ENCODE measurements around the gene KPNA1. TPM values are rescaled to one million over a fixed set of nuclear protein-coding genes. Genes with fewer than 3 reads are reported as not detected.

KPNA1 gene
- total and polyA plus RNA-seq, 2 of the 13 experiments (the other 11 are each of a cell fraction or from before 2014, with no cell fraction given) = 15.4 to 30.0 TPM

DNA sequence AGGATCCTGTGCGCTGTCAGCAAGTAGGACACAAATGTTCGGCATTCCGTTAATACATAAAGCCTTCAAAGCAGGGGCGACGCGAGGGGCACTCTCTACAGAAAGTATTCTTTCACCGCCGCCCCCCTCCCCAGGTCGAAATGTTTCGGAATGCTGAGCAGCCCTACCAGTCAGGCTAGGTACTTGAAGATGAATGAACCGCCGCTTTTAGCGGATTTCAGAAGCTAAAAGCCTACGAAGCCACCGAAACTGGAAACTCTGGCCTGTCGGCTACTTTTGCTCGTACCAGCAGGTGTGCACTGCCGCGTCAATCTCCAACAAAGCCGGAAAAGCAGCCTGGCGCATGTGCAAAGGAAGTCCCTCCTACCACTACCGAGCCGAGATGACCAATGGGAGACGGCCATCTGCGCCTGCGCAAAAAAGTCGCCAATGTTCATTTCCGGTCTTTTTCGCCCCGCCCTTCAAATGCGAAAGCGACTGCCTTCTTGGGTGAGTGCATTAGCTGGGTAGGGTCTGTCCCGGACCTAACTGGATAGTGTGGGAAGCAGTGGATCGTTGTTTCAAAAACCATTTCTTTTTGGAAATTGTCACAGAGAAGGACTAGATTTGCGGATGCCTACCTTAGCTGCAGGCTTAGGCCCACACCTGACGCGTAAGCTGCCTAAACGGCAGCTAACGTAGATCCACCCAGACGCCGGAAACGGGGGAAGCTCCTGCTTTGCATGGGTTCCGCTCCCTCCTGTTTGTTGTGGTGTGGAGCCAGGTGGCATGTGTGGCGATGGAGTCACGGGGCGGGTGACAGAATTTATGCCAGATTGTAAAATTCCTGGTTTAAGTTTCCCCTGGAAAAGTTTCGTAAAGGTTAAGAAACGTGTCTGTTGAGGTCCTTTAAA lies 98.7 kb downstream of the KPNA1 start, which contains the start of gene WDR5B (continued):
- TF ChIP-seq, protein P1, sequence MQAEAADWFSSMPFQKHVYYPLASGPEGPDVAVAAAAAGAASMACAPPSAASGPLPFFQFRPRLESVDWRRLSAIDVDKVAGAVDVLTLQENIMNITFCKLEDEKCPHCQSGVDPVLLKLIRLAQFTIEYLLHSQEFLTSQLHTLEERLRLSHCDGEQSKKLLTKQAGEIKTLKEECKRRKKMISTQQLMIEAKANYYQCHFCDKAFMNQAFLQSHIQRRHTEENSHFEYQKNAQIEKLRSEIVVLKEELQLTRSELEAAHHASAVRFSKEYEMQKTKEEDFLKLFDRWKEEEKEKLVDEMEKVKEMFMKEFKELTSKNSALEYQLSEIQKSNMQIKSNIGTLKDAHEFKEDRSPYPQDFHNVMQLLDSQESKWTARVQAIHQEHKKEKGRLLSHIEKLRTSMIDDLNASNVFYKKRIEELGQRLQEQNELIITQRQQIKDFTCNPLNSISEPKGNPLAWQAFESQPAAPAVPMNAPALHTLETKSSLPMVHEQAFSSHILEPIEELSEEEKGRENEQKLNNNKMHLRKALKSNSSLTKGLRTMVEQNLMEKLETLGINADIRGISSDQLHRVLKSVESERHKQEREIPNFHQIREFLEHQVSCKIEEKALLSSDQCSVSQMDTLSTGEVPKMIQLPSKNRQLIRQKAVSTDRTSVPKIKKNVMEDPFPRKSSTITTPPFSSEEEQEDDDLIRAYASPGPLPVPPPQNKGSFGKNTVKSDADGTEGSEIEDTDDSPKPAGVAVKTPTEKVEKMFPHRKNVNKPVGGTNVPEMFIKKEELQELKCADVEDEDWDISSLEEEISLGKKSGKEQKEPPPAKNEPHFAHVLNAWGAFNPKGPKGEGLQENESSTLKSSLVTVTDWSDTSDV (CRISPR knock-in tag; IDR thresholded peaks at IDR 0.05) = no peak
- no peak for TF ChIP-seq ATRX (CRISPR knock-in tag; IDR thresholded peaks at IDR 0.05; ENCODE audit: borderline replicate concordance)
- TF ChIP-seq, protein P2, sequence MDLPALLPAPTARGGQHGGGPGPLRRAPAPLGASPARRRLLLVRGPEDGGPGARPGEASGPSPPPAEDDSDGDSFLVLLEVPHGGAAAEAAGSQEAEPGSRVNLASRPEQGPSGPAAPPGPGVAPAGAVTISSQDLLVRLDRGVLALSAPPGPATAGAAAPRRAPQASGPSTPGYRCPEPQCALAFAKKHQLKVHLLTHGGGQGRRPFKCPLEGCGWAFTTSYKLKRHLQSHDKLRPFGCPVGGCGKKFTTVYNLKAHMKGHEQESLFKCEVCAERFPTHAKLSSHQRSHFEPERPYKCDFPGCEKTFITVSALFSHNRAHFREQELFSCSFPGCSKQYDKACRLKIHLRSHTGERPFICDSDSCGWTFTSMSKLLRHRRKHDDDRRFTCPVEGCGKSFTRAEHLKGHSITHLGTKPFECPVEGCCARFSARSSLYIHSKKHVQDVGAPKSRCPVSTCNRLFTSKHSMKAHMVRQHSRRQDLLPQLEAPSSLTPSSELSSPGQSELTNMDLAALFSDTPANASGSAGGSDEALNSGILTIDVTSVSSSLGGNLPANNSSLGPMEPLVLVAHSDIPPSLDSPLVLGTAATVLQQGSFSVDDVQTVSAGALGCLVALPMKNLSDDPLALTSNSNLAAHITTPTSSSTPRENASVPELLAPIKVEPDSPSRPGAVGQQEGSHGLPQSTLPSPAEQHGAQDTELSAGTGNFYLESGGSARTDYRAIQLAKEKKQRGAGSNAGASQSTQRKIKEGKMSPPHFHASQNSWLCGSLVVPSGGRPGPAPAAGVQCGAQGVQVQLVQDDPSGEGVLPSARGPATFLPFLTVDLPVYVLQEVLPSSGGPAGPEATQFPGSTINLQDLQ (CRISPR knock-in tag; IDR thresholded peaks at IDR 0.05) = no peak
- TF ChIP-seq TARDBP (CRISPR knock-in tag; IDR thresholded peaks at IDR 0.05) = no peak
- peak; percentile 61; the same call in 1 of the 2 replicates for TF ChIP-seq ZNF792 (CRISPR knock-in tag; IDR thresholded peaks at IDR 0.05)
- 0 out of 2 replicates have a peak, but pooled peaks have one; percentile 42 for TF ChIP-seq NFATC3 (CRISPR knock-in tag; IDR thresholded peaks at IDR 0.05)
- no peak for TF ChIP-seq ZNF558 (CRISPR knock-in tag; IDR thresholded peaks at IDR 0.05; ENCODE audit: borderline replicate concordance)
- no peak for TF ChIP-seq JUND (CRISPR knock-in tag; IDR thresholded peaks at IDR 0.05)
- TF ChIP-seq ZNF878 (CRISPR knock-in tag; IDR thresholded peaks at IDR 0.05) = peak; percentile 82; the same call in 1 of the 2 replicates
- TF ChIP-seq, protein P3, sequence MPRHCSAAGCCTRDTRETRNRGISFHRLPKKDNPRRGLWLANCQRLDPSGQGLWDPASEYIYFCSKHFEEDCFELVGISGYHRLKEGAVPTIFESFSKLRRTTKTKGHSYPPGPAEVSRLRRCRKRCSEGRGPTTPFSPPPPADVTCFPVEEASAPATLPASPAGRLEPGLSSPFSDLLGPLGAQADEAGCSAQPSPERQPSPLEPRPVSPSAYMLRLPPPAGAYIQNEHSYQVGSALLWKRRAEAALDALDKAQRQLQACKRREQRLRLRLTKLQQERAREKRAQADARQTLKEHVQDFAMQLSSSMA (CRISPR knock-in tag; IDR thresholded peaks at IDR 0.05) = 0 out of 2 replicates have a peak, but pooled peaks have one; percentile 53
- TF ChIP-seq SIN3A (IDR thresholded peaks at IDR 0.05; ENCODE audit: borderline replicate concordance, low read depth, low read length) = peak; percentile 87; the same call in 1 of the 2 replicates
- peak; percentile 44 for TF ChIP-seq RXRB (CRISPR knock-in tag; IDR thresholded peaks at IDR 0.05; ENCODE audit: borderline replicate concordance)
- peak; percentile 12; the same call in 1 of the 2 replicates for TF ChIP-seq FOXO1 (CRISPR knock-in tag; IDR thresholded peaks at IDR 0.05)
- no peak for TF ChIP-seq HNRNPUL1 (IDR thresholded peaks at IDR 0.05; ENCODE audit: low read depth, low read length)
- 0 out of 2 replicates have a peak, but pooled peaks have one; percentile 69 for TF ChIP-seq ZBTB42 (CRISPR knock-in tag; IDR thresholded peaks at IDR 0.05)
- peak; percentile 87 for TF ChIP-seq ZNF430 (CRISPR knock-in tag; IDR thresholded peaks at IDR 0.05)
- TF ChIP-seq KDM5B (CRISPR knock-in tag; IDR thresholded peaks at IDR 0.05; ENCODE audit: borderline replicate concordance) = peak; percentile 73; the same call in 1 of the 2 replicates
- peak; percentile 91 for TF ChIP-seq ZNF790 (CRISPR knock-in tag; IDR thresholded peaks at IDR 0.05; ENCODE audit: borderline replicate concordance)
- no peak for TF ChIP-seq ZNF230 (CRISPR knock-in tag; IDR thresholded peaks at IDR 0.05)
- TF ChIP-seq SRF (IDR thresholded peaks at IDR 0.05; ENCODE audit: low read depth, low read length) = no peak
- TF ChIP-seq ZNF766 (CRISPR knock-in tag; IDR thresholded peaks at IDR 0.05; ENCODE audit: borderline replicate concordance) = peak; percentile 83; the same call in 1 of the 2 replicates
- no peak for TF ChIP-seq ZBTB37 (CRISPR knock-in tag; IDR thresholded peaks at IDR 0.05)

Measured in HepG2 (cell line).